Daoy (cell line): ENCODE measurements around the gene ZNF487. TPM values are rescaled to one million over a fixed set of nuclear protein-coding genes. Genes with fewer than 3 reads are reported as not detected.

ENCODE experiments used
- DNase-seq: peaks from one replicate; pipeline ENCODE4 v3.0.0-alpha.2; 2015; ENCODE audit warnings: low read depth
- total RNA-seq: library from RNA; depleted of rRNA; stranded (reverse); fragments of >200 nt; shearing (Covaris generic); gene quantifications from 2 replicates; pipeline ENCODE4 v1.2.3, GENCODE V29; 2014; rRNA removed

The ZNF487 gene
- total RNA-seq, 1 experiment from 2014 or later: 1.8 TPM

GRCh38 chr10:43502931-43503330, 66.0 kb downstream of the ZNF487 start:
- DNase-seq: no peak

GRCh38 chr10:43524434-43525247, 87.7 kb downstream of the ZNF487 start:
- DNase-seq: no peak

Other genes with a start within 250 kb of the ZNF487 start
- gene RASGEF1A, start 170.0 kb upstream of the ZNF487 start, total RNA-seq: not detected in 2 replicates
- gene FXYD4, start 65.5 kb upstream of the ZNF487 start, total RNA-seq: not detected in 2 replicates
- 137 and 148 TPM in 2 replicates for gene HNRNPF, start 27.9 kb upstream of the ZNF487 start, total RNA-seq
- gene ZNF239, start 137.5 kb downstream of the ZNF487 start, total RNA-seq: 5.5 and 7.6 TPM in 2 replicates
- gene ZNF485, start 169.3 kb downstream of the ZNF487 start, total RNA-seq: 2.8 and 3.7 TPM in 2 replicates
- 16.5 and 23.5 TPM in 2 replicates for gene ZNF32, start 211.8 kb downstream of the ZNF487 start, total RNA-seq